Measurements from ENCODE around the gene FAM168B.

Gene FAM168B

GRCh38 chr2:131055169-131056065 is 37.8 kb downstream of the FAM168B start:
- peaks cover 35% of the 10 kb centered on the region for H3K36me3 Mint-ChIP-seq (ENCODE audit: low read depth)
- no peaks in the 10 kb centered on the region for H3K27me3 Mint-ChIP-seq (ENCODE audit: low read depth)
- H3K27ac Mint-ChIP-seq = no peak overlapping the region
- H3K4me1 Mint-ChIP-seq (ENCODE audit: low read depth) = peaks cover 5% of the 10 kb centered on the region
- no peak overlapping the region for H3K4me3 Mint-ChIP-seq
- H3K9me3 Mint-ChIP-seq = no peaks in the 10 kb centered on the region

GRCh38 chr2:131054488-131054887 is 38.8 kb downstream of the FAM168B start:
- Mint-ChIP-seq H3K27me3 (ENCODE audit: low read depth) (no peaks in the 10 kb centered on the region), H3K9me3 (no peaks in the 10 kb centered on the region), H3K36me3 (ENCODE audit: low read depth) (peaks cover 38% of the 10 kb centered on the region), H3K4me1 (ENCODE audit: low read depth) (peaks cover 5% of the 10 kb centered on the region), H3K27ac (no peak overlapping the region), H3K4me3 (no peak overlapping the region)

- Mint-ChIP-seq H3K36me3 (ENCODE audit: low read depth) (peaks cover 36% of the 10 kb centered on the region), H3K27me3 (ENCODE audit: low read depth) (no peaks in the 10 kb centered on the region), H3K4me1 (ENCODE audit: low read depth) (peaks cover 3% of the 10 kb centered on the region)
Observed at GRCh38 chr2:131052741-131053263, 40.5 kb downstream of the FAM168B start.

GRCh38 chr2:131050896-131051295 is 42.4 kb downstream of the FAM168B start:
- H3K4me3 Mint-ChIP-seq = no peak overlapping the region
- H3K36me3 Mint-ChIP-seq (ENCODE audit: low read depth) = peaks cover 29% of the 10 kb centered on the region
- no peaks in the 10 kb centered on the region for H3K9me3 Mint-ChIP-seq
- no peaks in the 10 kb centered on the region for H3K27me3 Mint-ChIP-seq (ENCODE audit: low read depth)
- peaks cover under 1% of the 10 kb centered on the region for H3K4me1 Mint-ChIP-seq (ENCODE audit: low read depth)
- no peak overlapping the region for H3K27ac Mint-ChIP-seq

More at GRCh38 chr2:131052741-131053263, 40.5 kb downstream of the FAM168B start:
- Mint-ChIP-seq H3K4me3 (no peak overlapping the region), H3K27ac (no peak overlapping the region), H3K9me3 (no peaks in the 10 kb centered on the region)

- H3K36me3 Mint-ChIP-seq (ENCODE audit: low read depth) = peaks cover 23% of the 10 kb centered on the region
- no peaks in the 10 kb centered on the region for H3K9me3 Mint-ChIP-seq
- no peak overlapping the region for H3K27ac Mint-ChIP-seq
- H3K4me1 Mint-ChIP-seq (ENCODE audit: low read depth) = no peaks in the 10 kb centered on the region
- no peak overlapping the region for H3K4me3 Mint-ChIP-seq
- no peaks in the 10 kb centered on the region for H3K27me3 Mint-ChIP-seq (ENCODE audit: low read depth)
Observed at GRCh38 chr2:131049150-131049718, 44.0 kb downstream of the FAM168B start.

- Mint-ChIP-seq H3K27ac (no peak overlapping the region), H3K36me3 (ENCODE audit: low read depth) (peaks cover 23% of the 10 kb centered on the region), H3K9me3 (no peaks in the 10 kb centered on the region), H3K4me1 (ENCODE audit: low read depth) (no peaks in the 10 kb centered on the region), H3K27me3 (ENCODE audit: low read depth) (no peaks in the 10 kb centered on the region), H3K4me3 (no peak overlapping the region)
Observed at GRCh38 chr2:131048641-131049040, 44.6 kb downstream of the FAM168B start.

GRCh38 chr2:131047920-131048560 is 45.2 kb downstream of the FAM168B start:
- Mint-ChIP-seq H3K27me3 (ENCODE audit: low read depth) (no peaks in the 10 kb centered on the region), H3K4me3 (no peak overlapping the region), H3K9me3 (no peaks in the 10 kb centered on the region), H3K36me3 (ENCODE audit: low read depth) (peaks cover 20% of the 10 kb centered on the region), H3K4me1 (ENCODE audit: low read depth) (no peaks in the 10 kb centered on the region), H3K27ac (no peak overlapping the region)

- no peaks in the 10 kb centered on the region for H3K9me3 Mint-ChIP-seq
- peaks cover 13% of the 10 kb centered on the region for H3K36me3 Mint-ChIP-seq (ENCODE audit: low read depth)
- no peak overlapping the region for H3K27ac Mint-ChIP-seq
- no peaks in the 10 kb centered on the region for H3K27me3 Mint-ChIP-seq (ENCODE audit: low read depth)
- no peak overlapping the region for H3K4me3 Mint-ChIP-seq
- peaks cover 3% of the 10 kb centered on the region for H3K4me1 Mint-ChIP-seq (ENCODE audit: low read depth)
Observed at GRCh38 chr2:131046918-131047652, 46.2 kb downstream of the FAM168B start.

- Mint-ChIP-seq H3K9me3 (no peaks in the 10 kb centered on the region), H3K36me3 (ENCODE audit: low read depth) (peaks cover 7% of the 10 kb centered on the region), H3K4me1 (ENCODE audit: low read depth) (peaks cover 5% of the 10 kb centered on the region), H3K27ac (no peak overlapping the region), H3K4me3 (no peak overlapping the region), H3K27me3 (ENCODE audit: low read depth) (peaks cover 1% of the 10 kb centered on the region)
Observed at GRCh38 chr2:131046028-131046917, 47.0 kb downstream of the FAM168B start.

- H3K4me3 Mint-ChIP-seq = no peak overlapping the region
- H3K27me3 Mint-ChIP-seq (ENCODE audit: low read depth) = peaks cover 7% of the 10 kb centered on the region
- H3K27ac Mint-ChIP-seq = no peak overlapping the region
- H3K4me1 Mint-ChIP-seq (ENCODE audit: low read depth) = peaks cover 9% of the 10 kb centered on the region
- peaks cover 7% of the 10 kb centered on the region for H3K36me3 Mint-ChIP-seq (ENCODE audit: low read depth)
- no peaks in the 10 kb centered on the region for H3K9me3 Mint-ChIP-seq
Observed at GRCh38 chr2:131045286-131046027, 47.8 kb downstream of the FAM168B start.

GRCh38 chr2:131044757-131045150 is 48.5 kb downstream of the FAM168B start:
- H3K9me3 Mint-ChIP-seq = no peaks in the 10 kb centered on the region
- peaks cover 9% of the 10 kb centered on the region for H3K4me1 Mint-ChIP-seq (ENCODE audit: low read depth)
- peaks cover 7% of the 10 kb centered on the region for H3K27me3 Mint-ChIP-seq (ENCODE audit: low read depth)
- no peak overlapping the region for H3K27ac Mint-ChIP-seq
- peaks cover 3% of the 10 kb centered on the region for H3K36me3 Mint-ChIP-seq (ENCODE audit: low read depth)
- no peak overlapping the region for H3K4me3 Mint-ChIP-seq

GRCh38 chr2:131044075-131044756 is 49.0 kb downstream of the FAM168B start:
- H3K36me3 Mint-ChIP-seq (ENCODE audit: low read depth) = peaks cover 3% of the 10 kb centered on the region
- no peak overlapping the region for H3K4me3 Mint-ChIP-seq
- peaks cover 7% of the 10 kb centered on the region for H3K27me3 Mint-ChIP-seq (ENCODE audit: low read depth)
- H3K27ac Mint-ChIP-seq = no peak overlapping the region
- H3K4me1 Mint-ChIP-seq (ENCODE audit: low read depth) = peaks cover 9% of the 10 kb centered on the region
- no peaks in the 10 kb centered on the region for H3K9me3 Mint-ChIP-seq
